ENCODE data around the gene CTDSP2. TPM values are rescaled to one million over a fixed set of nuclear protein-coding genes. Genes with fewer than 3 reads are reported as not detected.

The CTDSP2 gene
- total RNA-seq, 6 donors from 2014 or later, result 153 to 226 (median 175) TPM

DNA sequence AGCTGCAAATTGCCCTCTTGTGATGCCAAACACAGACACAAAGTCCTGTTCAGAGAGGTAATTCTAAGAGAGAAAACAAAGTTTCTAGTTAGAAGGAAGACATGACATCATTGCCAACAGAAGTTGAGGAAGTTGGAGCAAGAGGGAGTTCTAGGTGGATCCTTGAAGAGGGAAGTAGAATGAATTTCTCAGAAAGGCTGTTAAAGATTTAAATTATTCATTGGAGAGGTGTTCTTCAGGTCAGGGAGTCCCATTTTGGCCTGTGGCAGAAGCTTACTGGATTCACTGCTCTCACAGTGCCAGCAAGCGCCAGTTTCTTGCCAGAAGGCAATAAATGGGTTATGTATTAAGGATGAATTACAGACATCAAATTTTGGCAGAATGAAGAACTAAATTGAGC lies 48.6 kb downstream of the CTDSP2 start:
- Histone ChIP-seq H3K27ac (peak overlapping the region in 2 of 4 donors; percentile 16 to 43), H3K4me1 (peaks cover 0 to 18% (median 8%) of the 10 kb centered on the region in 4 donors), H3K27me3 (no peaks in the 10 kb centered on the region), H3K4me3 (no peak overlapping the region), H3K36me3 (peaks cover 8 to 97% (median 70%) of the 10 kb centered on the region in 4 donors), H3K9me3 (no peaks in the 10 kb centered on the region)
- ATAC-seq (ENCODE audit: low FRiP score in 2 of 2) (no peak), DNase-seq (no peak)
- WGBS, 2 donors, result 71 to 88% methylated on average over 1 of the region's 1 CpG
- TF ChIP-seq EP300 (IDR thresholded peaks at IDR 0.05), result peak in 2 of 4 donors; percentile 3 to 27
- no peak for TF ChIP-seq POLR2AphosphoS5 (IDR thresholded peaks at IDR 0.05)
- TF ChIP-seq, protein P1, sequence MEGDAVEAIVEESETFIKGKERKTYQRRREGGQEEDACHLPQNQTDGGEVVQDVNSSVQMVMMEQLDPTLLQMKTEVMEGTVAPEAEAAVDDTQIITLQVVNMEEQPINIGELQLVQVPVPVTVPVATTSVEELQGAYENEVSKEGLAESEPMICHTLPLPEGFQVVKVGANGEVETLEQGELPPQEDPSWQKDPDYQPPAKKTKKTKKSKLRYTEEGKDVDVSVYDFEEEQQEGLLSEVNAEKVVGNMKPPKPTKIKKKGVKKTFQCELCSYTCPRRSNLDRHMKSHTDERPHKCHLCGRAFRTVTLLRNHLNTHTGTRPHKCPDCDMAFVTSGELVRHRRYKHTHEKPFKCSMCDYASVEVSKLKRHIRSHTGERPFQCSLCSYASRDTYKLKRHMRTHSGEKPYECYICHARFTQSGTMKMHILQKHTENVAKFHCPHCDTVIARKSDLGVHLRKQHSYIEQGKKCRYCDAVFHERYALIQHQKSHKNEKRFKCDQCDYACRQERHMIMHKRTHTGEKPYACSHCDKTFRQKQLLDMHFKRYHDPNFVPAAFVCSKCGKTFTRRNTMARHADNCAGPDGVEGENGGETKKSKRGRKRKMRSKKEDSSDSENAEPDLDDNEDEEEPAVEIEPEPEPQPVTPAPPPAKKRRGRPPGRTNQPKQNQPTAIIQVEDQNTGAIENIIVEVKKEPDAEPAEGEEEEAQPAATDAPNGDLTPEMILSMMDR (IDR thresholded peaks at IDR 0.05), result no peak
- no peak for TF ChIP-seq POLR2A (IDR thresholded peaks at IDR 0.05)

DNA sequence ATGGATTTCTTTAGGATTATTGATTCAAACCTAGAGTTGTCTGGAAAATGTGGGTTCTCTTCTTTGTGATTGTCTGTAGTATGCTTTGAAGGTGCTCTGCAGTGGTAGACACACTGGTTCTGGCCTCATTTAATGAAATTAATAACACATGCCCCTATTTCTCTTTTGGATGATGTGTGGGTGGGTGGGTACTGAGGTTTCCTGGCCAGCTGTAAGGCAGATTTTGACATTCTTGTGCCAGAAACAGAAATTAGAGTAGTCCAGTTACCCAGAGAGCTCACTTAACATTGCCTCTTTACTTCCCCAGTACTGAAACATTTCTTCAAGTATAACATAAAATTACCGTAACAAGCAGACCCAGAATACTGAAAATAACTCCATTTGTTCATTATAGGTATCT lies 49.5 kb downstream of the CTDSP2 start:
- 93 to 100% methylated on average over 1 of the region's 1 CpG for WGBS, 2 donors
- Histone ChIP-seq H3K9me3 (no peaks in the 10 kb centered on the region), H3K27me3 (no peaks in the 10 kb centered on the region), H3K4me1 (peaks cover 0 to 18% (median 8%) of the 10 kb centered on the region in 4 donors), H3K4me3 (no peak overlapping the region), H3K36me3 (peaks cover 8 to 96% (median 66%) of the 10 kb centered on the region in 4 donors), H3K27ac (peak overlapping the region in 1 of 4 donors; percentile 7)
- ATAC-seq (ENCODE audit: low FRiP score in 2 of 2) (no peak), DNase-seq (no peak)
- no peak for TF ChIP-seq EP300 (IDR thresholded peaks at IDR 0.05)
- TF ChIP-seq, protein P1 (IDR thresholded peaks at IDR 0.05), result no peak
- TF ChIP-seq POLR2A (IDR thresholded peaks at IDR 0.05), result no peak
- no peak for TF ChIP-seq POLR2AphosphoS5 (IDR thresholded peaks at IDR 0.05)

DNA sequence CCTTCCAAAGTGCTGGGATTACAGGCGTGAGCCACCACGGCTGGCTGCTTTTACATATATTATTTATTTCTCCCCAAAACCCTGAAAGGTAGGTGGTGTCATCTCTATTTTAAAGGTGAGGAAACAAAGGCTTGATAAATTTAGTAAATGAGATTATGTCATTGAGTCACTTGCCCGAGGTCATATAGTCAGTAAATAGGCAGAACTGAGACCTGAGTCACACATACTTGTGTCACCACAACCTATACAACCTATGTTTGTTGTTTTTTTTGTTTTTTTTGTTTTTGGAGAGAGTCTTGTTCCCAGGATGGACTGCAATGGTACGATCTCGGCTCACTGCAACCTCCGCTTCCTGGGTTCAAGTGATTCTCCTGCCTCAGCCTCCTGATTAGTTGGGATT lies 51.2 kb downstream of the CTDSP2 start:
- Histone ChIP-seq H3K27me3 (no peaks in the 10 kb centered on the region), H3K4me3 (no peak overlapping the region), H3K27ac (no peak overlapping the region), H3K36me3 (peaks cover 8 to 89% (median 54%) of the 10 kb centered on the region in 4 donors), H3K4me1 (peaks cover 0 to 18% (median 8%) of the 10 kb centered on the region in 4 donors), H3K9me3 (no peaks in the 10 kb centered on the region)
- no peak for TF ChIP-seq POLR2A (IDR thresholded peaks at IDR 0.05)
- no peak for TF ChIP-seq POLR2AphosphoS5 (IDR thresholded peaks at IDR 0.05)
- TF ChIP-seq EP300 (IDR thresholded peaks at IDR 0.05), result no peak
- TF ChIP-seq, protein P1 (IDR thresholded peaks at IDR 0.05), result no peak
- ATAC-seq (ENCODE audit: low FRiP score in 2 of 2), result no peak
- DNase-seq, result no peak
- WGBS, 2 donors, result 93 to 96% methylated on average over 6 of the region's 6 CpGs

DNA sequence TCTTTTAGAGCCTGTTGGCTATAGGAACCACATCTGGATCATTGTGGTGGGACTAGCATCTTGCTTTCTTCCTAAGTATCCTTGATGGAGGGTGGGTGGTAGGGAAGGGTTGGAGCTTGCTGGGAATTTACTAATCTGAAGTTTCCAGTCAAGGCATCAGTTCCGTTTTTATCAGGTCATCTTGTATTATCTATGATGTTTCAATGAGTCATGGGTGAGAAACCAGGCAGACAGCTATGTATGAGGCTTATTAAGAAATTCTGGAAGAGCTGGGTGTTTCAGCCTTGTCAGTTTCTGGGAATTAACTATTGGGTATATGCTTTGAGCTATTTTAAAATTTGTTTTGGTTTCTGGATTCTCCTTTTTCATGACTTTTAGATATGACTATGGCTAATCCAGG lies 52.6 kb downstream of the CTDSP2 start:
- H3K27me3 ChIP-seq, result no peaks in the 10 kb centered on the region
- peaks cover 0 to 18% (median 7%) of the 10 kb centered on the region in 4 donors for H3K4me1 ChIP-seq
- H3K27ac ChIP-seq, result peak overlapping the region in 3 of 4 donors; percentile 11 to 24 (median 22)
- peak in 1 of 2 donors; percentile 29 for TF ChIP-seq POLR2AphosphoS5 (IDR thresholded peaks at IDR 0.05)
- no peak for TF ChIP-seq POLR2A (IDR thresholded peaks at IDR 0.05)
- WGBS, 2 donors, result 32 to 35% methylated on average over 1 of the region's 1 CpG
- no peaks in the 10 kb centered on the region for H3K9me3 ChIP-seq
- no peak overlapping the region for H3K4me3 ChIP-seq
- DNase-seq, result no peak
- H3K36me3 ChIP-seq, result peaks cover 6 to 88% (median 47%) of the 10 kb centered on the region in 4 donors
- ATAC-seq (ENCODE audit: low FRiP score in 2 of 2), result peak in 1 of 2 donors; percentile 63

DNA sequence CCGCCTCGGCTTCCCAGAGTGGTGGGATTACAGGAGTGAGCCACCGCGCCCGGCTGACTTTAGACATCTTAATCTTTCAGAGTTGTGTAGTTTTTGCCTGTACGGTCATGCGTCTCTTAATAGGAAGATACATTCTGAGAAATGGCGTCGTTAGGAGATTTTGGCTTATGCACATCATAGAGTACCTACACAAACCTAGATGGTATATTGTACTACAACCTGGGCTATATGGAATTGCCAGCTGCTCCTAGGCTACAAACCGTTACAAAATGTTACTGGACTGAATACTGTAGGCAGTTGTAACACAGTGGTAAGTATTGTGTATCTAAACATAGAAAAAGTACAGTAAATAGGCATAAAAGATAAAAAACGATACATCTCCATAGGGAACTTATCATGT lies 62.7 kb downstream of the CTDSP2 start:
- H3K4me3 ChIP-seq, result peak overlapping the region in 2 of 4 donors; percentile 76 to 80
- no peaks in the 10 kb centered on the region for H3K9me3 ChIP-seq
- WGBS, 2 donors, result 93 to 97% methylated on average over 11 of the region's 11 CpGs
- ATAC-seq (ENCODE audit: low FRiP score in 2 of 2) (no peak), DNase-seq (no peak)
- H3K36me3 ChIP-seq, result peaks cover 6 to 50% (median 33%) of the 10 kb centered on the region in 4 donors
- H3K27me3 ChIP-seq, result no peaks in the 10 kb centered on the region
- no peak for TF ChIP-seq POLR2AphosphoS5 (IDR thresholded peaks at IDR 0.05)
- no peak for TF ChIP-seq POLR2A (IDR thresholded peaks at IDR 0.05)
- TF ChIP-seq EP300 (IDR thresholded peaks at IDR 0.05), result no peak
- TF ChIP-seq, protein P1 (IDR thresholded peaks at IDR 0.05), result no peak
- H3K27ac ChIP-seq, result no peak overlapping the region
- H3K4me1 ChIP-seq, result peaks cover 20 to 36% (median 28%) of the 10 kb centered on the region in 4 donors

Measured in upper lobe of left lung (tissue), 6 donors.